GM23248 (cell line): Measurements from ENCODE around the gene ALOX15. TPM values are rescaled to one million over a fixed set of nuclear protein-coding genes. Genes with fewer than 3 reads are reported as not detected.
A peak's percentile ranks its signal among the peaks of the same experiment; 100 is the strongest.
"Not testable (repeated sequence)": the region's sequence is repeated elsewhere in the genome, so short reads cannot be mapped to it uniquely, and the experiment has no call there.

Experiments used
- DNase-seq: peaks from one replicate; pipeline ENCODE4 v3.0.0-alpha.2; 2015
- H2AFZ ChIP-seq: fragments of 200-600 bp; sonication (generic); 2 replicates; pipeline ENCODE4 v1.6.1; 2016; ENCODE audit warnings: antibody characterized with exemption
- H3F3A ChIP-seq: fragments of 200-600 bp; sonication (generic); 2 replicates; pipeline ENCODE4 v1.6.1; 2016; ENCODE audit warnings: mild to moderate bottlenecking, antibody characterized with exemption, mixed run types; ENCODE audit not compliant: insufficient read depth
- H3K27ac ChIP-seq: fragments of 200-600 bp; sonication (generic); 2 replicates; pipeline ENCODE4 v1.5.1; 2016; ENCODE audit warnings: mild to moderate bottlenecking
- H3K27me3 ChIP-seq: fragments of 200-600 bp; sonication (generic); replicated peaks from 2 replicates; pipeline ENCODE4 v1.6.1; 2016; ENCODE audit warnings: mild to moderate bottlenecking; ENCODE audit not compliant: insufficient read depth
- H3K36me3 ChIP-seq: fragments of 200-600 bp; sonication (generic); 2 replicates; pipeline ENCODE4 v1.6.1; 2016; ENCODE audit warnings: low read depth, mild to moderate bottlenecking
- H3K4me1 ChIP-seq: fragments of 200-600 bp; sonication (generic); 2 replicates; pipeline ENCODE4 v1.6.1; 2016; ENCODE audit warnings: mild to moderate bottlenecking; ENCODE audit not compliant: insufficient read depth
- H3K4me2 ChIP-seq: fragments of 200-600 bp; sonication (generic); one replicate; pipeline ENCODE4 v1.6.1; 2016; ENCODE audit warnings: mild to moderate bottlenecking; ENCODE audit not compliant: unreplicated experiment
- H3K4me3 ChIP-seq: fragments of 200-600 bp; sonication (generic); 2 replicates; pipeline ENCODE4 v1.5.1; 2016; ENCODE audit warnings: mild to moderate bottlenecking
- H3K79me2 ChIP-seq: fragments of 200-600 bp; sonication (generic); 2 replicates; pipeline ENCODE4 v1.6.1; 2016; ENCODE audit warnings: mild to moderate bottlenecking; ENCODE audit not compliant: insufficient read depth
- H3K9ac ChIP-seq: fragments of 200-600 bp; sonication (generic); 2 replicates; pipeline ENCODE4 v1.6.1; 2016; ENCODE audit warnings: mild to moderate bottlenecking
- H3K9me2 ChIP-seq: fragments of 200-600 bp; sonication (generic); 2 replicates; pipeline ENCODE4 v1.6.1; 2016; ENCODE audit warnings: mixed run types, mild to moderate bottlenecking, moderate library complexity; ENCODE audit not compliant: insufficient read depth
- H3K9me3 ChIP-seq: fragments of 200-600 bp; sonication (generic); one replicate; pipeline ENCODE4 v1.6.1; 2017; ENCODE audit warnings: low read depth
- H4K20me1 ChIP-seq: fragments of 200-600 bp; sonication (generic); 2 replicates; pipeline ENCODE4 v1.6.0; 2016; ENCODE audit not compliant: insufficient read depth
- EZH2 ChIP-seq: fragments of 200-600 bp; sonication (generic); IDR thresholded peaks from 2 replicates; pipeline ENCODE4 v1.6.1; 2018; ENCODE audit warnings: antibody characterized with exemption, mild to moderate bottlenecking; ENCODE audit not compliant: insufficient read depth, poor library complexity, severe bottlenecking
- EZH2phosphoT487 ChIP-seq: fragments of 200-600 bp; sonication (generic); IDR thresholded peaks from 2 replicates; pipeline ENCODE4 v1.6.1; 2018; ENCODE audit warnings: antibody characterized with exemption, moderate library complexity, mild to moderate bottlenecking, low read depth; ENCODE audit not compliant: insufficient read depth
- WGBS, 2 experiments: methylation state at CpG; one replicate each; pipeline ENCODE4 v1.1.6; 2015 to 2017; ENCODE audit warnings: low lambda C conversion rate in 2 of 2, low coverage in 1 of 2; ENCODE audit errors: missing lambda C conversion rate in 2 of 2; 5-methylcytosine and 5-hydroxymethylcytosine counted together
- in situ Hi-C: fragments of 300-500 bp; cut with MboI; formaldehyde crosslinking; loops from 2 replicates; pipeline ENCODE4 v1.15.0; 2020
- polyA plus RNA-seq: library from polyadenylated mRNA; unstranded; fragments of >200 nt; fragmentation: Nextera tagmentation; extraction: Ambion mirVana; gene quantifications from 2 replicates; pipeline ENCODE4 v1.2.1, GENCODE V29; 2016
- total RNA-seq: library from RNA; depleted of rRNA; stranded (reverse); fragments of >200 nt; shearing (Covaris generic); gene quantifications from 2 replicates; pipeline ENCODE4 v1.2.3, GENCODE V29; 2014

Gene ALOX15
- total and polyA plus RNA-seq, 2 experiments from 2014 or later: not detected

- in situ Hi-C loops: no loop called here
- H3K79me2 ChIP-seq: no peaks in the 10 kb centered on the region
- no peaks in the 10 kb centered on the region for H3K9me3 ChIP-seq
- no peaks in the 10 kb centered on the region for H4K20me1 ChIP-seq
- no peaks in the 10 kb centered on the region for H3F3A ChIP-seq
- H2AFZ ChIP-seq: no peak overlapping the region
- H3K27ac ChIP-seq: no peak overlapping the region
- H3K9me2 ChIP-seq: no peaks in the 10 kb centered on the region
- H3K4me2 ChIP-seq: no peak overlapping the region
- no peaks in the 10 kb centered on the region for H3K36me3 ChIP-seq
- H3K27me3 ChIP-seq: peaks cover 22% of the 10 kb centered on the region
- 50 to 51% methylated on average over 21 of the region's 21 CpGs for WGBS, 2 experiments
- peak; percentile 55 for DNase-seq
- TF ChIP-seq EZH2phosphoT487 (no peak), EZH2 (no peak)
- no peak overlapping the region for H3K4me3 ChIP-seq
- H3K4me1 ChIP-seq: no peaks in the 10 kb centered on the region
- H3K9ac ChIP-seq: no peak overlapping the region
These were observed 9.5 kb downstream of the ALOX15 start for GRCh38 chr17:4631836-4632580.

- H2AFZ ChIP-seq: no peak overlapping the region
- TF ChIP-seq EZH2phosphoT487 (no peak), EZH2 (no peak)
- H3K4me3 ChIP-seq: no peak overlapping the region
- no peaks in the 10 kb centered on the region for H3K9me2 ChIP-seq
- no peaks in the 10 kb centered on the region for H3K36me3 ChIP-seq
- no peak overlapping the region for H3K9ac ChIP-seq
- peaks cover 16% of the 10 kb centered on the region for H3K27me3 ChIP-seq
- H3K79me2 ChIP-seq: no peaks in the 10 kb centered on the region
- in situ Hi-C loops: no loop called here
- no peak overlapping the region for H3K27ac ChIP-seq
- H3F3A ChIP-seq: no peaks in the 10 kb centered on the region
- WGBS, 2 experiments: 64 to 77% methylated on average over 7 to 8 of the region's 8 CpGs
- no peaks in the 10 kb centered on the region for H4K20me1 ChIP-seq
- H3K4me1 ChIP-seq: no peaks in the 10 kb centered on the region
- no peak for DNase-seq
- H3K9me3 ChIP-seq: no peaks in the 10 kb centered on the region
- no peak overlapping the region for H3K4me2 ChIP-seq
These were observed 10.0 kb downstream of the ALOX15 start for GRCh38 chr17:4631431-4631830.

- no peaks in the 10 kb centered on the region for H4K20me1 ChIP-seq
- in situ Hi-C loops: no loop called here
- H3K9me3 ChIP-seq: no peaks in the 10 kb centered on the region
- H3K4me1 ChIP-seq: peaks cover 7% of the 10 kb centered on the region; the same call in 1 of the 2 replicates
- no peaks in the 10 kb centered on the region for H3K79me2 ChIP-seq
- no peaks in the 10 kb centered on the region for H3K9me2 ChIP-seq
- H3K27ac ChIP-seq: no peak overlapping the region
- H2AFZ ChIP-seq: no peak overlapping the region
- DNase-seq: no peak
- 0 out of 2 replicates have a peak, but pooled peaks cover 3% of the 10 kb centered on the region for H3K27me3 ChIP-seq
- H3K4me3 ChIP-seq: no peak overlapping the region
- 63 to 71% methylated on average over 4 of the region's 4 CpGs for WGBS, 2 experiments
- TF ChIP-seq EZH2 (no peak), EZH2phosphoT487 (no peak)
- no peak overlapping the region for H3K4me2 ChIP-seq
- H3K36me3 ChIP-seq: no peaks in the 10 kb centered on the region
- H3F3A ChIP-seq: peaks cover 4% of the 10 kb centered on the region; the same call in 1 of the 2 replicates
- no peak overlapping the region for H3K9ac ChIP-seq
These were observed 14.7 kb downstream of the ALOX15 start for GRCh38 chr17:4626734-4627256.

GRCh38 chr17:4625181-4625617 lies 16.3 kb downstream of the ALOX15 start:
- H3K79me2 ChIP-seq: no peaks in the 10 kb centered on the region
- H3K36me3 ChIP-seq: no peaks in the 10 kb centered on the region
- no peak overlapping the region for H2AFZ ChIP-seq
- TF ChIP-seq EZH2 (no peak), EZH2phosphoT487 (no peak)
- H3K9me2 ChIP-seq: no peaks in the 10 kb centered on the region
- no peak overlapping the region for H3K4me2 ChIP-seq
- H4K20me1 ChIP-seq: no peaks in the 10 kb centered on the region
- H3K27ac ChIP-seq: no peak overlapping the region
- WGBS, 2 experiments: 51 to 56% methylated on average over 12 of the region's 12 CpGs
- H3K9ac ChIP-seq: no peak overlapping the region
- DNase-seq: peak; percentile 51
- in situ Hi-C loops: no loop called here
- peaks cover 4% of the 10 kb centered on the region; the same call in 1 of the 2 replicates for H3F3A ChIP-seq
- H3K9me3 ChIP-seq: no peaks in the 10 kb centered on the region
- H3K27me3 ChIP-seq: 0 out of 2 replicates have a peak, but pooled peaks cover 3% of the 10 kb centered on the region
- H3K4me3 ChIP-seq: no peak overlapping the region
- peaks cover 7% of the 10 kb centered on the region; the same call in 1 of the 2 replicates for H3K4me1 ChIP-seq

- H3K9ac ChIP-seq, H3K36me3 ChIP-seq, H3K9me2 ChIP-seq, H3K79me2 ChIP-seq, H3K9me3 ChIP-seq, H3K4me3 ChIP-seq, H2AFZ ChIP-seq, H4K20me1 ChIP-seq, H3F3A ChIP-seq, H3K27ac ChIP-seq, H3K4me1 ChIP-seq, H3K4me2 ChIP-seq, H3K27me3 ChIP-seq: not testable (repeated sequence)
- in situ Hi-C loops: loop anchor here (5.0 kb wide), 1 partner anchor 57 kb away; no protein-coding TSS in a partner anchor
- DNase-seq: peak; percentile 74
- 39 to 50% methylated on average over 3 of the region's 3 CpGs for WGBS, 2 experiments
These were observed 17.0 kb downstream of the ALOX15 start for GRCh38 chr17:4624451-4624911.
